ENCODE measurements around the gene ONECUT2.
"Not testable (repeated sequence)": the region's sequence is repeated elsewhere in the genome, so short reads cannot be mapped to it uniquely, and the experiment has no call there.

The ONECUT2 gene

DNA sequence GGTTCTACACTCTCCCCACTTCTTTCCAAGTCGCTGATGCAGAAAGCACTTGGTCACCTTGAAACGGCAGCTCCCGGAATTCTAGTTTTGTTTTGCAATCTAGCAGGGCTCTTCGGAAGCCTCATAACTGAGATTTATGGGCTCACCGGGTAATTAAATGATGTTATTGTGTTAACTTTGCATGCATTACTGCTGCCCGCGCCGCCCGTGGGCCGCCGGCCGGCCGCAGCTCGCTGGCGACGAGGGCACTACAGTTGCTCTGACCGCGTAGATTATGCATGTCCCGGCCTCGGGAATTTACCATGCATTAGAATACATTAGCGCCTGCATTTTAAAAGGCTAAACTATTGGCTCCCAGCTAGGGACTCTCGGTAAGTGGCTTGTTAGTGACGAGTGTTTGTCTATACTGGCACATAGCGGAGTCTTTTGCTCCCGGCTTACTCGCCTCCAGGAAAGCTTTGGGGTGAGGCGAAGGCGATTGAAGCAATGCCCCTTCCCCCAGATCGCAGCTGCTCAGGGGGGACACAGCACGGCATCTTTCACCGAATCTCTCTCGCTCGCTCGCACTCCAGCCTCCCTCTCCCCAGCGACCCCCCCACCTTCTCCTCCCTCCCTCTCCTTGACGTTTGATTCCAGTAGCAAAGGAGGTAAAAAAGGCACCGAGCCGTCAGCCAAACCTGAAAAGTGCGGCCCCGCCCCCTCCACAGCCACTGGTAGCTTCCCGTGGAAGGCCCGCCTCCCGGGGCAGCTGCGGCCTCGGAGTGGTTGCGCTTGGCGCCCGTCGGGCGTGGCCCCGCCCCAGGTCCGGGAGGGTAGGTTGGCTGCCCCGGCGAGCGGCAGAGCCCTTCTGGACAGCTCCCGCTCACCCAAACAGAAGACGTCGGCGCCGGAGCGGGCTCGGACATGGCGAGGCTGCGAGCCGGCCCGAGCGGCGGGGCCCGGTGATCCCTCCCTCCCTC is at the start of gene ONECUT2:
ONECUT2 (plus strand) TSS at position 839 of the 959 bp plus-strand sequence. CDS start 343 bp downstream, outside the sequence.
- peak within 1 kb of the TSS; percentile 71 for H3K4me3 Mint-ChIP-seq
- no peak for ATAC-seq (replicated peaks; ENCODE audit: extremely low read depth, poor library complexity, severe bottlenecking)

DNA sequence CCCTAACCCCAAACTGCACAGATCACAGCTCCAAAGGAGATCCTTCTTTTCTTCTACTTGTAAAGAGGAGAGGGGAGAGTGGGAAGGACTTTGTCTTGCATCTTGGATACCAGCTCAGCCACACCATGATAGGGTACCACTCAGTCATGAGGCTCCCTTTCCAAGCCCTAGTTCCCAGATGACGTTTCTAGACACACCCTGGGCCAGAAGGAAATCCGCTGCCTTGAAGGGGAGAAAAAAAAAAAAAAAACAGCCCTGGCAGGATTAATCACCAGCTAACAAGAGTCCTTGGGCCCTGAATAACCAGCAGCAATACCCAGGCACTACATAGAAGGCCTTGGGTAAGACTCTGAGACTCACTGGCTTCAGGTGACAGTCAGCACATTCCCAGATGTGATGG is 45.9 kb upstream of the ONECUT2 start:
- H3K27ac Mint-ChIP-seq (ENCODE audit: low read depth): no peak overlapping the region
- DNase-seq (ENCODE audit: low spot score in 2 of 2) (no peak), ATAC-seq (replicated peaks; ENCODE audit: extremely low read depth, poor library complexity, severe bottlenecking) (no peak)
- H3K4me3 Mint-ChIP-seq: no peak overlapping the region
- H3K9me3 Mint-ChIP-seq: peaks cover 11% of the 10 kb centered on the region
- peaks cover 32% of the 10 kb centered on the region for H3K27me3 Mint-ChIP-seq
- H3K36me3 Mint-ChIP-seq (ENCODE audit: insufficient read depth): peaks cover 2% of the 10 kb centered on the region
- no peaks in the 10 kb centered on the region for H3K4me1 Mint-ChIP-seq

More for the DNA sequence above, at the start of gene ONECUT2:
- H3K4me1 Mint-ChIP-seq: peaks cover 30% of the 10 kb centered on the region
- H3K27ac Mint-ChIP-seq (ENCODE audit: low read depth): no peak within 1 kb of the TSS
- H3K27me3 Mint-ChIP-seq: peaks cover 94% of the 10 kb centered on the region
- no peaks in the 10 kb centered on the region for H3K9me3 Mint-ChIP-seq
- DNase-seq (ENCODE audit: low spot score in 2 of 2): no peak
- H3K36me3 Mint-ChIP-seq (ENCODE audit: insufficient read depth): peaks cover 7% of the 10 kb centered on the region

DNA sequence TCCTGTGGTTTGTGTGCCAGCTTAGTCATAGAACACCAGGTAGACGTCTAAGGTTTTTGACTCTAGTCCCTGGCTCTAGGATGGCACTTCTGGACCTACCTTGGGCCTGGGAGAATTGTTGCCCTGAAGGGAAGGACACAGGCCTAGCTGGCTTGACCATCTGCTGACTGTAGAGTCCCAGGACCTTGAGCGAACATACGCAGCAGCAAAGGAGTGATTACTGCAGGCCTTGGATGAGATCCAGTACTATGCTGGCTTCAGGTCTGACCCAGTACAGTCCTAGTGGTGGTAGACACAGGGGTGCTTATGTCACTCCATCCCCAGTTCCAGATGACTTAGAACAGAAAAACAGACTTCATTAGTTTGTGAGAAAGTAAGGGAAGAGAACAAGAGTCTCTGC is 45.1 kb upstream of the ONECUT2 start:
- H3K36me3 Mint-ChIP-seq (ENCODE audit: insufficient read depth): peaks cover 2% of the 10 kb centered on the region
- H3K27me3 Mint-ChIP-seq: peaks cover 32% of the 10 kb centered on the region
- no peak overlapping the region for H3K27ac Mint-ChIP-seq (ENCODE audit: low read depth)
- peaks cover 11% of the 10 kb centered on the region for H3K9me3 Mint-ChIP-seq
- no peaks in the 10 kb centered on the region for H3K4me1 Mint-ChIP-seq
- DNase-seq (ENCODE audit: low spot score in 2 of 2) (no peak), ATAC-seq (replicated peaks; ENCODE audit: extremely low read depth, poor library complexity, severe bottlenecking) (no peak)
- no peak overlapping the region for H3K4me3 Mint-ChIP-seq

DNA sequence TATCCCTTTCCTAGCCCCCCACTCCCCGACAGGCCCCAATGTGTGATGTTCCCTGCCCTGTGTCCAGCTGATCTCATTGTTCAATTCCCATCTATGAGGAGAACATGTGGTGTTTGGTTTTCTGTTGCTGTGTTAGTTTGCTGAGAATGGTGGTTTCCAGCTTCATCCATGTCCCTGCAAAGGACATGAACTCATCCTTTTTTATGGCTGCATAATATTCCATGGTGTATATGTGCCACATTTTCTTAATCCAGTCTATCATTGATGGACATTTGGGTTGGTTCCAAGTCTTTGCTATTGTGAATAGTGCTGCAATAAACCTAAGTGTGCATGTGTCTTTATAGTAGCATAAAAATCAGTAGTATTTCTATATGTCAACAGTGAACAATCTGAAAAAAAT is 40.4 kb upstream of the ONECUT2 start:
- Mint-ChIP-seq H3K27me3 (peaks cover 13% of the 10 kb centered on the region), H3K9me3 (peaks cover 26% of the 10 kb centered on the region)
- H3K4me1 Mint-ChIP-seq; H3K27ac Mint-ChIP-seq (ENCODE audit: low read depth); ATAC-seq (replicated peaks; ENCODE audit: extremely low read depth, poor library complexity, severe bottlenecking); H3K36me3 Mint-ChIP-seq (ENCODE audit: insufficient read depth); H3K4me3 Mint-ChIP-seq; DNase-seq (ENCODE audit: low spot score in 2 of 2): not testable (repeated sequence)

DNA sequence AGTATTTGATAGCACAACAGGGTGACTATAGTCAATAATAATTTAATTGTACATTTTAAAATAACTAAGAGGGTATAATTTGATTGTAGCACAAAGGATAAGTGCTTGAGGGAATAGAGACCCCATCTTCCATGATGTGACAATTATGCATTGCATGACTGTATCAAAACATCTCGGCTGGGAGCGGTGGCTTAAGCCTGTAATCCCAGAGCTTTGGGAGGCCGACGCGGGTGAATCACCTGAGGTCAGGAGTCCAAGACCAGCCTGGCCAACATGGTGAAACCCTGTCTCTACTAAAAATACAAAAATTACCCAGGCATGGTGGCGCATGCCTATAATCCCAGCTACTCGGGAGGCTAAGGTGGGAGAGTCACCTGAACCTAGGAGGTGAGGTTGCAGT is 38.3 kb upstream of the ONECUT2 start:
- not testable (repeated sequence) for H3K27ac Mint-ChIP-seq (ENCODE audit: low read depth); ATAC-seq (replicated peaks; ENCODE audit: extremely low read depth, poor library complexity, severe bottlenecking); H3K36me3 Mint-ChIP-seq (ENCODE audit: insufficient read depth); H3K27me3 Mint-ChIP-seq; H3K4me1 Mint-ChIP-seq; DNase-seq (ENCODE audit: low spot score in 2 of 2); H3K4me3 Mint-ChIP-seq
- H3K9me3 Mint-ChIP-seq: peaks cover 26% of the 10 kb centered on the region

DNA sequence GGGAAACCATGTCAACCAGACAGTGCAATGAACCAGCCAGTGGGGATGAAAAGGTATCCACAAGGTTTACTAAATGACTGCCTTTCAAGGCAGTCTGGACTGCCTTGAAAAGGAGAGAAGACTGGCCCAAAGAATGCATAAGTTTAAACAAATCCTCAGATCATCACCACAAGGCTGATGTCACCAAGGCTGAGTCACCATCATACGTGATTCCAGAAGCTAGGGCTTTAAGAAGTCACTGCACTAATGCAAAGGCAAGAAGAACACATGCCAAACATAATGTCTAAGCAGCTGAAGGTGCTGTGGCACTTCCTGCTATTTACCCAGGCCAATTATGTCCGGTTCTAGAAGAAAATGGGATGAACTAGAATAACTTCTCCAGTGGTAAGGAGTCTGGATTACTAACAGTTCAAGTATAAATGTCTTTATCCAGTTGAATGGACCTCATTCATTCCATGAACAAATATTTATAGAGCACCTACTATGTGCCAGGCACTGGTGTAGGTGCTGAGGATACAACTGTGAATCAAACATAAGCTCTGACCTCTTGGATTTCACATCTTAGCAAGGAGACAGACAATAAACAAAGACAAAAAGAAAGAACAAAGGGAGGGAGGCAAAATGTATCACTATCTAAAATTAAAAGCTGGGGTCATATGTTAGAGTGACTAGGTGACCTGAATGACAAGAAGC is 37.6 kb upstream of the ONECUT2 start:
- no peak overlapping the region for H3K4me3 Mint-ChIP-seq
- DNase-seq (ENCODE audit: low spot score in 2 of 2) (no peak), ATAC-seq (replicated peaks; ENCODE audit: extremely low read depth, poor library complexity, severe bottlenecking) (no peak)
- no peaks in the 10 kb centered on the region for H3K27me3 Mint-ChIP-seq
- no peaks in the 10 kb centered on the region for H3K4me1 Mint-ChIP-seq
- no peaks in the 10 kb centered on the region for H3K36me3 Mint-ChIP-seq (ENCODE audit: insufficient read depth)
- H3K9me3 Mint-ChIP-seq: peaks cover 26% of the 10 kb centered on the region
- no peak overlapping the region for H3K27ac Mint-ChIP-seq (ENCODE audit: low read depth)

DNA sequence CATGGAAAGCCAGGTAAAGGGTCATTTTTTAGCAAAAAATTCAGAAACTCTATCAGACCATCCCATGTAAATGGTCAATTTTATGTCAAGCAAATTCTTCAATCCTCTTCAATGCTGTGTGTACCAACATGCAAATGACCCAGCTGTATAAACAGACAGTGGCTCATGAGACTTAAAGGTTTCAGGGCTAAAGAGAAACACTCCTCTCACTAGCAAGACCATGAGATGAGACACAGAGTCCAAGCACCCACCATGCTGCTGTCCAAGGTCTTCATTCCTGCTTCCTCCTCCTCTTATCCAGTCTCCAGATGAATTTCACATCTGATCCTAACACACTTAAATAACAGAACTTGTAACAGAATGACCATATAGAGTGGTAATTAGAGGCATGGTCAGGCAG is 30.8 kb upstream of the ONECUT2 start:
- H3K27me3 Mint-ChIP-seq: peaks cover 31% of the 10 kb centered on the region
- ATAC-seq (replicated peaks; ENCODE audit: extremely low read depth, poor library complexity, severe bottlenecking) (no peak), DNase-seq (ENCODE audit: low spot score in 2 of 2) (no peak)
- peaks cover 6% of the 10 kb centered on the region for H3K9me3 Mint-ChIP-seq
- H3K4me3 Mint-ChIP-seq: no peak overlapping the region
- no peak overlapping the region for H3K27ac Mint-ChIP-seq (ENCODE audit: low read depth)
- H3K36me3 Mint-ChIP-seq (ENCODE audit: insufficient read depth): no peaks in the 10 kb centered on the region
- H3K4me1 Mint-ChIP-seq: no peaks in the 10 kb centered on the region

DNA sequence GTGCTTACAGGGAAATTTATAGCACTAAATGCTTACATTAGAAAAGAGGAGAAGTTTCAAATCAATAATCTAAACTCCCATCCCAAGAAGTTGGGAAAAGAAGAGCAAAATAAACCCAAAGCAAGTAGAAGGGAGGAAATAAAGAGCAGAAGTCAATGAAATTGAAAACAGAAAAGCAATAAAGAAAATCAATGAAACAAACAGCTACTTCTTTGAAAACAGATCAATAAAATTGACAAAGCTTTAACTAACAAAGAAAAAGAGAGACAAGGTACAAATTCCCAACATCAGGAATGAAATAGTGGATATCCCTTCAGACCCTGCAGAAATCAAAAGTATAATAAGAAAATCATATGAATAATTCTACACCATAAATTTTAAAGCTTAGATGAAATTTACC is 25.5 kb upstream of the ONECUT2 start:
- Mint-ChIP-seq H3K27ac (ENCODE audit: low read depth) (no peak overlapping the region), H3K4me3 (no peak overlapping the region), H3K4me1 (no peaks in the 10 kb centered on the region), H3K27me3 (peaks cover 20% of the 10 kb centered on the region), H3K36me3 (ENCODE audit: insufficient read depth) (no peaks in the 10 kb centered on the region), H3K9me3 (peaks cover 10% of the 10 kb centered on the region)
- ATAC-seq (replicated peaks; ENCODE audit: extremely low read depth, poor library complexity, severe bottlenecking): no peak
- no peak for DNase-seq (ENCODE audit: low spot score in 2 of 2)

DNA sequence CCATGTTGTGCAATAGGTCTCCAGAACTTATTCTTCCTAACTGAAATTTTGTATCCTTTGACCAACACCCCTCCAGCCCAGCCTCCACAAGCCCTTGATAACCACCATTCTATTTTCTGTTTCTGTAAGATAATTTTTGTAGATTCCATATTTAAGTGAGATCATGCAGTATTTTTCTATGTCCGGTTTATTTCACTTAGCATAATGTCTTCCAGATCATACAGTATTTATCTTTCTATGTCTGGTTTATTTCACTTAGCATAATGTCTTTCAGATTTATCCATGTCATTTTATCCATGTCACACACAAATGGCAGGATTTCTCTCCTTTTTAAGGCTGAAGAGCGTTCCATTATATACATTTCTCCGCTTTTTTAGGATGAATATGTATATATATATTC is 24.4 kb upstream of the ONECUT2 start:
- H3K4me3 Mint-ChIP-seq: no peak overlapping the region
- H3K27ac Mint-ChIP-seq (ENCODE audit: low read depth): no peak overlapping the region
- no peaks in the 10 kb centered on the region for H3K36me3 Mint-ChIP-seq (ENCODE audit: insufficient read depth)
- ATAC-seq (replicated peaks; ENCODE audit: extremely low read depth, poor library complexity, severe bottlenecking) (no peak), DNase-seq (ENCODE audit: low spot score in 2 of 2) (no peak)
- H3K9me3 Mint-ChIP-seq: peaks cover 10% of the 10 kb centered on the region
- peaks cover 17% of the 10 kb centered on the region for H3K27me3 Mint-ChIP-seq
- no peaks in the 10 kb centered on the region for H3K4me1 Mint-ChIP-seq

DNA sequence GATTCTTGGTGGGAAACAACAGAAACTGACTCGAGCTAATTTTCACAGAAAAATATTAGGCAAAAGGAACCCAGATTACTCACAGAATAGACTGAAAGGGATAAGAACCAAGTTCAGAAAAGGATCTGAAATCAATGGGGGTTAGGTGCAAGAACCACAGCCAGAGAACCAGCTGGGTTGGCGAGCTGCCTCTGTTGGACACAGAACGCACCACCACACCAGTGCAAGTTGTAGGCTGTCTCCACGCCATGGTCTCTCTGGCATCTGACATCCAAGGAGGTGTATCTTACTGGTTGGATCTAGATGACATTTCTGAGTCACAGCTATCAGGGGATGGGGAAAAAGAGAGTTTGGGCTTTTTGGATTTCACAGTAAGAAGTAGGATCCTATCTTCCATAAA is 18.6 kb upstream of the ONECUT2 start:
- Mint-ChIP-seq H3K36me3 (ENCODE audit: insufficient read depth) (no peaks in the 10 kb centered on the region), H3K27me3 (peaks cover 10% of the 10 kb centered on the region)
- ATAC-seq (replicated peaks; ENCODE audit: extremely low read depth, poor library complexity, severe bottlenecking): no peak

DNA sequence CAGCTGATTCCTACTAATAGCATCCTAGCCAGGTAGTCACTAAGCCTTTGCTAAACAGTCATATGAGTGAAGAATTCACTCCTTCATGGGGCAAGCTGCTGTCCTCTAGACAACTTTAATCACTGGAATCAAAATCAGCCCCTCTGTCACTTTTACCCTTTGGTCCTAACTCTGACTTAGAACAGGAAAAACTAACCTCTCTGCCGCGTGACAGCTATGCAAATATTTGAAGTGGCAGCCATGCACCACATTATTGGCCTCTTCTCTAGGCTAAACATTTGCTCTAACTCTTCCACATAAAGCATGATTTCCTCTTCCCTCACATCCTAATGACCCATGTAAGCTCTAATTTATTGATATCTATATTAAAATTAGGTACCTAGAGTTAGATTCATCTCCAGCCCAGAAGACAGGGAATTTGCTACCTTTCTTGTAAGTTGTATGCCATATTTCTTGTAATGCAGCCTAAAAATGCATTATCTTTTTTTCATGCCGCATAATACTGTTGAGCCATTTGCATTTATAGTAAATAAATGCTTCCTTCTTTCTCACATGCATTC is 12.8 kb upstream of the ONECUT2 start:
- ATAC-seq (replicated peaks; ENCODE audit: extremely low read depth, poor library complexity, severe bottlenecking): no peak
- peaks cover 64% of the 10 kb centered on the region for H3K27me3 Mint-ChIP-seq

More for the DNA sequence above, 18.6 kb upstream of the ONECUT2 start:
- no peak for DNase-seq (ENCODE audit: low spot score in 2 of 2)
- Mint-ChIP-seq H3K4me1 (no peaks in the 10 kb centered on the region), H3K4me3 (no peak overlapping the region), H3K27ac (ENCODE audit: low read depth) (no peak overlapping the region), H3K9me3 (no peaks in the 10 kb centered on the region)

DNA sequence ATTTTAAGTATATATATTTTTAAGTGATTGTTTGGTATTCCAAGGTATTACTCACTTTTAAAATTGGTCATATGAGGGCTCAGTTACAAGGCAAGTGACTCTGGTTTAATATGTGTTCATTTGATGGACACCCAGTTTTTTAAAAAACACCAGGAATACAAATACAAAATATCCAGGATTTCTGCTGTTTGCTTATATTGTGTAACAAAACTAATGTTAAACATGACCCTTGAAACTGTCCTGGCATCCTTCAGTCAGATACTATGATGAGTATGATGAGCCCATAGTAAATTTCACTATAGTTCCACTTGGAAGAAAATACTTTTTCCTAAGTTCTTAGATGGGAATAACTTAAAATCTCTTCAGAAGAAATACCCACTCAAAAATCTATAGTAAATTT is 11.4 kb upstream of the ONECUT2 start:
- Mint-ChIP-seq H3K9me3 (no peaks in the 10 kb centered on the region), H3K27me3 (peaks cover 65% of the 10 kb centered on the region), H3K4me1 (no peaks in the 10 kb centered on the region), H3K36me3 (ENCODE audit: insufficient read depth) (no peaks in the 10 kb centered on the region), H3K27ac (ENCODE audit: low read depth) (no peak overlapping the region), H3K4me3 (no peak overlapping the region)
- ATAC-seq (replicated peaks; ENCODE audit: extremely low read depth, poor library complexity, severe bottlenecking) (no peak), DNase-seq (ENCODE audit: low spot score in 2 of 2) (no peak)

More for the DNA sequence above, 12.8 kb upstream of the ONECUT2 start:
- Mint-ChIP-seq H3K36me3 (ENCODE audit: insufficient read depth) (no peaks in the 10 kb centered on the region), H3K4me1 (no peaks in the 10 kb centered on the region), H3K4me3 (no peak overlapping the region), H3K9me3 (no peaks in the 10 kb centered on the region), H3K27ac (ENCODE audit: low read depth) (no peak overlapping the region)
- DNase-seq (ENCODE audit: low spot score in 2 of 2): no peak

Measured in central memory CD8-positive, alpha-beta T cell (primary cell).